PC-9 (cell line): ENCODE data around the gene DLD. TPM values are rescaled to one million over a fixed set of nuclear protein-coding genes. Genes with fewer than 3 reads are reported as not detected.

Experiments
- BruUV-seq: library from RNA; stranded (reverse); fragments of 400-500 nt; replicated peaks from 2 replicates; lab custom pipeline; 2021; lab: Mats Ljungman, UMichigan
- CTCF ChIA-PET: fragments of 300-600 bp; sonication (Branson Sonifier 250); formaldehyde crosslinking; loops from one replicate; lab custom pipeline; 2022; ENCODE audit warnings: antibody characterized with exemption; lab: Charles Lee
- POLR2A ChIA-PET: fragments of 300-600 bp; sonication (Branson Sonifier 250); formaldehyde crosslinking; loops from one replicate; lab custom pipeline; 2022; ENCODE audit warnings: antibody characterized with exemption; ENCODE audit not compliant: unreplicated experiment; lab: Charles Lee
- DNase-seq, 2 experiments: peaks; one replicate each; pipeline versions ENCODE4 v3.0.0 to v3.0.0-alpha.2; 2015 to 2022; ENCODE audit warnings: mixed read lengths in 1 of 2
- H2AFZ ChIP-seq: fragments of 200-600 bp; sonication (generic); 2 replicates; pipeline ENCODE4 v1.8.1; 2017; ENCODE audit warnings: antibody characterized with exemption
- H3F3A ChIP-seq: fragments of 200-600 bp; sonication (generic); 2 replicates; pipeline ENCODE4 v1.8.1; 2017; ENCODE audit warnings: antibody characterized with exemption, mild to moderate bottlenecking, low read depth; ENCODE audit not compliant: insufficient read depth
- H3K27ac ChIP-seq: fragments of 200-600 bp; sonication (generic); 2 replicates; pipeline ENCODE4 v1.6.1; 2016; ENCODE audit warnings: mixed run types
- H3K27me3 ChIP-seq: fragments of 200-600 bp; sonication (generic); 2 replicates; pipeline ENCODE4 v1.6.1; 2016; ENCODE audit warnings: low read depth, mixed run types; ENCODE audit not compliant: insufficient read depth
- H3K36me3 ChIP-seq: fragments of 200-600 bp; sonication (generic); 2 replicates; pipeline ENCODE4 v1.6.1; 2016; ENCODE audit warnings: low read depth, mixed run types
- H3K4me1 ChIP-seq: fragments of 200-600 bp; sonication (generic); replicated peaks from 2 replicates; pipeline ENCODE4 v1.6.1; 2016; ENCODE audit warnings: mixed run types; ENCODE audit not compliant: insufficient read depth
- H3K4me2 ChIP-seq: fragments of 200-600 bp; sonication (generic); 2 replicates; pipeline ENCODE4 v1.6.1; 2017; ENCODE audit warnings: mixed run types
- H3K4me3 ChIP-seq: fragments of 200-600 bp; sonication (generic); 2 replicates; pipeline ENCODE4 v1.6.1; 2016; ENCODE audit warnings: mixed run types
- H3K79me2 ChIP-seq: fragments of 200-600 bp; sonication (generic); 2 replicates; pipeline ENCODE4 v1.6.1; 2017; ENCODE audit warnings: low read depth, mixed run types
- H3K9me2 ChIP-seq: fragments of 200-600 bp; sonication (generic); 2 replicates; pipeline ENCODE4 v1.8.1; 2017; ENCODE audit warnings: mild to moderate bottlenecking; ENCODE audit not compliant: insufficient read depth
- H3K9me3 ChIP-seq: fragments of 200-600 bp; sonication (generic); 2 replicates; pipeline ENCODE4 v1.8.1; 2016; ENCODE audit warnings: low read depth; ENCODE audit not compliant: insufficient read depth
- H4K20me1 ChIP-seq: fragments of 200-600 bp; sonication (generic); 2 replicates; pipeline ENCODE4 v1.8.1; 2017; ENCODE audit not compliant: insufficient read depth
- EZH2 ChIP-seq: fragments of 200-600 bp; sonication (generic); IDR thresholded peaks from 2 replicates; pipeline ENCODE4 v1.8.0; 2017; ENCODE audit warnings: antibody characterized with exemption, low read depth
- intact Hi-C: fragments of 100-400 bp; cut with micrococcal nuclease; formaldehyde crosslinking; loops from one replicate; pipeline ENCODE4 v1.10.0; 2022; ENCODE audit not compliant: unreplicated experiment
- total RNA-seq: library from RNA; stranded (reverse); gene quantifications from 2 replicates; pipeline ENCODE4 v1.2.3, GENCODE V29; 2021
- TF ChIP-seq, protein P1 (sequence below): fragments of 200-600 bp; sonication (generic); conservative IDR thresholded peaks from 2 replicates; pipeline ENCODE4 v1.6.1; 2017; ENCODE audit warnings: mixed run types, antibody characterized with exemption, mild to moderate bottlenecking, moderate library complexity

DLD gene
- total RNA-seq, 1 experiment from 2014 or later = 157 TPM

DNA sequence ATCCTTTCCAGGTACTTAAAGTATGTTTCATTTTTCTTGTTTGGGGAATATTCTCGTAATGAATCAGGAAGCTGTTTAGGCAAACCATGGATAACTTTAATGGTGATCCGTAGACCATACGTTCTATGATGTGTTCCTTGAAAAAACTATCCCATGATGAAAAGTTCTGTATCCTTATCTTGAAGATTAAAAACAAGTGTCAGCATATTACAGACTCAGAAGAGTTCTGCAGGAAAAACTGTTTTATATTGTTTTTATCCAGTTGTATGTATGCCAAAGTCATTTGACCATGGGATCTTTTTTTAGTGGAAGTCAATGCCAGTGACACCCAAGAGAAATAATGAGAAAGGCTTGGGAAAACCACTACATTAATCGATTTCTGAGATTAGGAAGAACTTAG, 52.0 kb downstream of the DLD start:
- H3K27ac ChIP-seq = no peak overlapping the region
- H3K4me1 ChIP-seq = peaks cover 19% of the 10 kb centered on the region
- DNase-seq = no peak
- H3K79me2 ChIP-seq = peaks cover 9% of the 10 kb centered on the region; the same call in 1 of the 2 replicates
- BruUV-seq = no TSS peak
- H3K36me3 ChIP-seq = peaks cover 48% of the 10 kb centered on the region
- no peak for TF ChIP-seq EZH2
- TF ChIP-seq, protein P1, sequence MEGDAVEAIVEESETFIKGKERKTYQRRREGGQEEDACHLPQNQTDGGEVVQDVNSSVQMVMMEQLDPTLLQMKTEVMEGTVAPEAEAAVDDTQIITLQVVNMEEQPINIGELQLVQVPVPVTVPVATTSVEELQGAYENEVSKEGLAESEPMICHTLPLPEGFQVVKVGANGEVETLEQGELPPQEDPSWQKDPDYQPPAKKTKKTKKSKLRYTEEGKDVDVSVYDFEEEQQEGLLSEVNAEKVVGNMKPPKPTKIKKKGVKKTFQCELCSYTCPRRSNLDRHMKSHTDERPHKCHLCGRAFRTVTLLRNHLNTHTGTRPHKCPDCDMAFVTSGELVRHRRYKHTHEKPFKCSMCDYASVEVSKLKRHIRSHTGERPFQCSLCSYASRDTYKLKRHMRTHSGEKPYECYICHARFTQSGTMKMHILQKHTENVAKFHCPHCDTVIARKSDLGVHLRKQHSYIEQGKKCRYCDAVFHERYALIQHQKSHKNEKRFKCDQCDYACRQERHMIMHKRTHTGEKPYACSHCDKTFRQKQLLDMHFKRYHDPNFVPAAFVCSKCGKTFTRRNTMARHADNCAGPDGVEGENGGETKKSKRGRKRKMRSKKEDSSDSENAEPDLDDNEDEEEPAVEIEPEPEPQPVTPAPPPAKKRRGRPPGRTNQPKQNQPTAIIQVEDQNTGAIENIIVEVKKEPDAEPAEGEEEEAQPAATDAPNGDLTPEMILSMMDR = no peak
- POLR2A ChIA-PET = no interaction called here
- no peak overlapping the region for H2AFZ ChIP-seq
- no peak overlapping the region for H3K4me3 ChIP-seq
- H4K20me1 ChIP-seq = no peaks in the 10 kb centered on the region
- H3K4me2 ChIP-seq = no peak overlapping the region
- H3K9me3 ChIP-seq = no peaks in the 10 kb centered on the region
- no peaks in the 10 kb centered on the region for H3K27me3 ChIP-seq
- intact Hi-C loops = loop anchor here (10.0 kb wide), 1 partner anchor 582 kb away; the partner anchor contains the start of gene PNPLA8
- no peaks in the 10 kb centered on the region for H3K9me2 ChIP-seq
- H3F3A ChIP-seq = peaks cover 20% of the 10 kb centered on the region
- CTCF ChIA-PET = no interaction called here

DNA sequence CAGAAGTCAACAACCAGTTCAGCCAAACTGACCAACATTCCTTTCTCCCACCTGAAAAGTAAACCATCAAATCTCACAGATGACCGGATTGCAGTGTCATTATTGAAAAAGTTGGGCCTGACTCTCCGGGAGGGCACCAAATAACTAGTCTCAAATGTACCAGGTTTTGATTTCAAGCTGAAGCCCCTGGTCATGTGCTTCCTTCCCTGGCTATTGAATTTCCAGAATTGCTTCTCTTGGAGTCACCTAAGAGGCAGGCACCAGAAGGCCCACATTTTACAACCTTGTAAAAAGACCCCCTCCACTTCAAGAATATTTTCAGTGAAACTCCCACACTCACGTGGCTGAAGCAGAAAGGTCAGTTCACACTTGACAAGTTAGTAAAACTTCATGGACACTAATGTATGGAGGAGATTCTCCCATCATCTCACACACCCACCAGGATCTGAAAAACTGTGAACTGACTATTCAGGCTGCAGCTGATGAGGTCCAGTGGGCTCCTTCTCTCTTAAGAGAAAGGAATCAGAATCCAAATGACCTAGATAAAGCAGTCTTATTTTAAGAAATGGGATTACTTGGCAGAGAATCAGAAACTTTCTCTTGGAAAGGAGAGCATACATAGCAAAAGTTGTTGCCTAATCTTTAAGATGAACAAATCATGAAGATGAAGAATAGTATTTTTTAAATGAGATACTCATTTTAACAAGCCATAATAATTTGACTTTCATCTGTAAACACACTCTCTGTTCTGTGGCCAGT, 53.6 kb downstream of the DLD start:
- Histone ChIP-seq H2AFZ (no peak overlapping the region), H3K4me1 (peaks cover 35% of the 10 kb centered on the region), H3K9me3 (no peaks in the 10 kb centered on the region), H3F3A (peaks cover 24% of the 10 kb centered on the region), H3K9me2 (no peaks in the 10 kb centered on the region), H3K79me2 (peaks cover 9% of the 10 kb centered on the region; the same call in 1 of the 2 replicates), H3K36me3 (peaks cover 51% of the 10 kb centered on the region), H4K20me1 (no peaks in the 10 kb centered on the region), H3K27me3 (no peaks in the 10 kb centered on the region), H3K4me3 (no peak overlapping the region), H3K27ac (no peak overlapping the region), H3K4me2 (no peak overlapping the region)
- intact Hi-C loops = loop anchor here (1.0 to 10.0 kb wide), 2 partner anchors 33 to 580 kb away; partner anchors contain the start of gene PNPLA8
- ChIA-PET POLR2A (no interaction called here), CTCF (no interaction called here)
- TF ChIP-seq, protein P1 = no peak
- TF ChIP-seq EZH2 = no peak
- DNase-seq = no peak
- BruUV-seq = no TSS peak

DNA sequence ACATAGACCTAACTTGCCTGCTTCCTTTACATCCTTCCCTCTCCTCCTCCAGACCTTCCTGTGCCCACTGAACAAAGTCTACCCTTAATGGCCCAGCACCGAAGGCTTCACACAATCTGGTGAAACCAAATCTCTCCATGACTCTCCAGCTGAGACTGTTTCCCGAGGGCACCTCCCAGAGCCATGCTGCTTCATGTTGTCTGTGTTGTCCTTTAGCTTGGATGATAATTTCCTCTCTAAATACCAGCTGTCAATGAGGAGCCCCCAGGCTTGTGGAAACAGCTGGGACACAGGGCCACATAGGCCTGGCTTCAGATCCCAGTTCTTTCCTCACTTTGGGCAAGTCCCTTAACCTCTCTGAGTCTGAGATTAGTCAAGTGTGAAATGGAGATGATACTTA, 54.3 kb downstream of the DLD start:
- no peaks in the 10 kb centered on the region for H3K27me3 ChIP-seq
- H3K79me2 ChIP-seq = peaks cover 15% of the 10 kb centered on the region; the same call in 1 of the 2 replicates
- no peaks in the 10 kb centered on the region for H3K9me2 ChIP-seq
- H3K36me3 ChIP-seq = peaks cover 55% of the 10 kb centered on the region
- H3K27ac ChIP-seq = no peak overlapping the region
- POLR2A ChIA-PET = no interaction called here
- H4K20me1 ChIP-seq = no peaks in the 10 kb centered on the region
- H2AFZ ChIP-seq = no peak overlapping the region
- no TSS peak for BruUV-seq
- H3F3A ChIP-seq = peaks cover 30% of the 10 kb centered on the region
- no peaks in the 10 kb centered on the region for H3K9me3 ChIP-seq
- peaks cover 42% of the 10 kb centered on the region for H3K4me1 ChIP-seq
- no peak for DNase-seq
- intact Hi-C loops = loop anchor here (1.0 to 10.0 kb wide), 2 partner anchors 32 to 579 kb away; partner anchors contain the start of gene PNPLA8
- H3K4me3 ChIP-seq = no peak overlapping the region
- no peak overlapping the region for H3K4me2 ChIP-seq
- CTCF ChIA-PET = no interaction called here
- TF ChIP-seq, protein P1 = no peak
- no peak for TF ChIP-seq EZH2
